NCI-H1048 (cell line): Measurements from ENCODE around the gene MACROD2.
"Not testable (repeated sequence)": the region's sequence is repeated elsewhere in the genome, so short reads cannot be mapped to it uniquely, and the experiment has no call there.

Source experiments
- DNase-seq: peaks from one replicate; lab custom pipeline; 2025; lab: John Stamatoyannopoulos, UW

MACROD2 gene

DNA sequence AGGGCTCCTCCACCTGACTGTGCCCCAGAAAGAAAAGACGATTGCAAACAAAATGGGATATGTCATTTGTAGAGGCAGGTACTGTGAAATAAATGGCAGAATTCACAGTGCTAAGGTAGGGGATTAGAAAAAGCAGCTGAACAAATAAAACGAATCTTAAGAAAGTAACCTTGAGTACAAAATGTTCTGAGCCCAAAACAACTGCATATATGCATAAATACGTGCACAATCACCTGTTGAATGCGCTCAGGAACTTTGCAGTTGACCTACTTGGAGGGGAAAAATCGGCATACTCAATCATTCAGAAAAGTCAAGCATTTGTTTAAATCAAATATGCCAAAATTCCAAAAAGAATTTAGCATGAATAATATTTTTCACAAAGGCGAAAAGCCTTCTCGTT lies 1114.2 kb downstream of the MACROD2 start:
- DNase-seq: no peak

- DNase-seq: no peak
Measured at GRCh38 chr20:15111654-15112053, 1116.3 kb downstream of the MACROD2 start.

- DNase-seq: no peak
Measured at GRCh38 chr20:15113144-15113773, 1117.9 kb downstream of the MACROD2 start.

GRCh38 chr20:15119852-15120487 lies 1124.7 kb downstream of the MACROD2 start:
- DNase-seq: no peak

GRCh38 chr20:15122613-15123012 lies 1127.3 kb downstream of the MACROD2 start:
- DNase-seq: no peak

DNA sequence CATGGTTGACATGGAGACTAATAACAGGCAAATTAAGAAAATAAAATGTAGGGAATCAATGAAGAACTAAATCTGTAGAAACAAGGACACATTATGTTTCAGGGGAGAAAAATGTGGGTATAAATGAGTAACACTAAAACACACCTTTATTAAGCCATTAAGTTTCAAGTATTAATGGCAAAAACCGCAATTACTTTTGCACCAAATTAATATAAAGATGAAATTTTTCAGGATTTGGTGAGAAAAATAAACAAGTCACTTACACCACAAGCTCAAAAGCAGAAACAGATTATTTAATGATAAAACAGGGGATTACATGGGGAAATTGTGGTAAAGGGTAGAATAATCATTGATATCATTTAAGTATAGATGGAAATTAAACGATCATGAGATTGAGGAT lies 1135.9 kb downstream of the MACROD2 start:
- DNase-seq: no peak

DNA sequence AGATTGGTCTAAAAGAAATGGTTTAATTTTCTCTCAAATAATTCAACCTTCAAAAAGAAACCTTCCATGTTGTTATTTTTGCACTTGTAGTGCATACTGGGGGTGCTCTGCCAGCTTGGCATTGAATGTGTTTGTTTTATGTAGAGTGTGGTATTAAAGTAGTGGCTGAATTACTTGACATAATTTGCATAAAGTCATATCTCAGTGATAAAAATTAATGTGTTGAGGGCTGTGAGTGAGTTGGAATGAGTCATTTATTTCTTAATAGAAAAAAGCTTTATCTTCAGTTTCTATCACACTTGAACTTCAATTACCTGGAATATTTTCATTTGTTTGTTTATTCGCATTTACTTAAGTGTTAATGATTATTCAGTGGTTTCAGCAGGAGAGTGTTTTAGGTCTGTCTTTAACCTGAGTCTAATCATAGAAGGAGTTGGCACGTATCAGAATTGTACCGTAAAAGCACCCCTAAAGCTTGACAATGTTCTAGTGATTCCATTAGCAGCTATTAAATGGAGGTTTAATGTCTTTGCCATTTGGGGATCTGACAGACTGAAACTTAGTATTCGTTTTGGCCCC lies 1143.3 kb downstream of the MACROD2 start:
- no peak for DNase-seq

- DNase-seq: no peak
Measured at GRCh38 chr20:15139522-15139921, 1144.2 kb downstream of the MACROD2 start.

- no peak for DNase-seq
Measured at GRCh38 chr20:15140286-15140685, 1145.0 kb downstream of the MACROD2 start.

GRCh38 chr20:15140940-15141339 lies 1145.6 kb downstream of the MACROD2 start:
- not testable (repeated sequence) for DNase-seq

DNA sequence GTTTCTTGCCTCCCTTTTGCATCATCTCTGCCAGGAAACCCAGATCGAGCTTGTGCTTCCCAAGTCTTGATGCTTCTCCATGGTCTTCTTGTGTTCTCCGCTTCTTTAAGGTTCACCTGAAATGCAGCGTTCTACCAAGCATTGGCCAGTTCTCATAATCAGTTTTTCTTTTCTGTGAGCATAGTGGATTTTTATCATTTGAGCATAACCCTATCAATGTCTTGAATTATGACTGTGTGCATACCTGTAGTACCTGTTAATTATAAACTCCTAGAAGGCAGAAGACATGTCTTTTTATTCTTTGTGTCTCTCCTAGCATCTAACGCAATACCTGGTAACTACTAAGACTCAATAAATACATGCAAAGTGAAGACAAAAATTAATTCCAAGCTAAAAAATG lies 1146.5 kb downstream of the MACROD2 start:
- no peak for DNase-seq

DNA sequence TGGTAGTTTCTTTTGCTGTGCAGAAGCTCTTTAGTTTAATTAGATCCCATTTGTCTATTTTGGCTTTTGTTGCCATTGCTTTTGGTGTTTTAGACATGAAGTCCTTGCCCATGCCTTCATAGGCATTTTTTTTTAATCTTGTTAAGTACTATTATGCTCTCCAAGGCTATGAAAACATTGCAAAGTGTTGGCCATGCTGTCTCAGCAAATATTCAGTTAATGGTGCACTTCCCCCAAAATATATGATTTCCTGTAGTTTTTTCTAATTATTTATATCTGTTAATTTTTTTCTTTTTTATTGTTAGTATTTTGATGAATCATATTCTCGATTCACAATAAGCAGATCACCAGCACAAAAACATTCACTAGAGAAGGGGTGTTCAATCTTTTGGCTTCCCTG lies 1148.2 kb downstream of the MACROD2 start:
- no peak for DNase-seq

GRCh38 chr20:15144916-15145315 lies 1149.6 kb downstream of the MACROD2 start:
- DNase-seq: no peak

DNA sequence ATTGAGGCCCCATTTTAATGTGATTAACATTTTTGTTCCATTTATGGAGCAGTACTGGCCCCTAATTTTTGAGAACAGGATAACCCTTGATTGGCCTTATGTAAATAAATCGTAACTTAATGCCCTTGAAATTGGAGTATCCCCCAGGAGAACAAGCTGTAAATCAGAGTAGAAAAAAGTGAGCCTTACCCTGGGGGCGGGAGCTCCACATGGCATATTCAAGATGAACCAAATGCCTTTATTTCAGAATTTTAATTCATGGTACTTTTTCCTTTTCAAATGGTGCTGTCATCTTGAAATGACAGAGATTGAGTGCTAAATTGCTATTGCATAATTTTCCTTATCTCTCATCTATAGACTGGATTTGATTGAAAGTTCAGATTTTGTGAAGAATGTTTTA lies 1151.6 kb downstream of the MACROD2 start:
- no peak for DNase-seq

DNA sequence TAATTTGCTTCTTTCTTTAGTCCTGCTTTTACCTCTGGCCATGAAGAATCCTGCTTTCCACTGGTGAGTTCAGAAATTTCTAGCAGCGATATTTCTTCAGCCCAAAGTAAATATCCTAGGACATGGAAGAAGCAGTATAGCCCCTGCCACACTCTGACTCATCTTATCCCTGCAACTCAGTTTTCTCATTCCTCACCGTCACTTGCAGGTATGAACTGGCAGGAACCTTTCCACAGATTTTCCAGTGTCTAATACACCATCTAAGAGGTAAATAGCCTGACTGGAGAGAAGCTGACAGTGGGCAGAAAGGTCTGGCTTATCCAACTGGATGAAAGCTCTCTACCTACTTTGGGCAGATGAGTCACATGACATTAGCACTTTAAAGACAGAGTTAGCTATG lies 1158.8 kb downstream of the MACROD2 start:
- DNase-seq: no peak

GRCh38 chr20:15155848-15156401 lies 1160.6 kb downstream of the MACROD2 start:
- no peak for DNase-seq

DNA sequence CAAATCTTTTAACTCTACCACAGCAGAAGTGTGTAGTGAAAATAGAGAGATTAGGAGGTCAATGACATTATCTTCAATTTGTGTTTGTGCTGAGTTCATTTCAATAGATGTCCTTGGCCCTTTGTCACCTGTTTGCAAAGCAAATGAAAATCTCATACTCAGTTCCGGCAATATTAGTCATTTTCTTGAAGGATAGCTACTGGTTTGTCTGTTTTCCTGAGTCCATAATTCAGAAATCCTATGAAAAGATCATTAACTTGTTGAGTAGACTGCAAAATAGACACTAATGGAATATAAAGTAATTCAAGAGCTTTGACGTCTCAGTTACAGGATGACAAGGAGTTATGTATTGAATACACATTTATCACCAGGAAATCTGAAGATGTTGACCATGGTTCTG lies 1163.2 kb downstream of the MACROD2 start:
- DNase-seq: no peak

- no peak for DNase-seq
Measured at GRCh38 chr20:15162079-15162647, 1166.8 kb downstream of the MACROD2 start.

- no peak for DNase-seq
Measured at GRCh38 chr20:15163632-15164031, 1168.3 kb downstream of the MACROD2 start.

DNA sequence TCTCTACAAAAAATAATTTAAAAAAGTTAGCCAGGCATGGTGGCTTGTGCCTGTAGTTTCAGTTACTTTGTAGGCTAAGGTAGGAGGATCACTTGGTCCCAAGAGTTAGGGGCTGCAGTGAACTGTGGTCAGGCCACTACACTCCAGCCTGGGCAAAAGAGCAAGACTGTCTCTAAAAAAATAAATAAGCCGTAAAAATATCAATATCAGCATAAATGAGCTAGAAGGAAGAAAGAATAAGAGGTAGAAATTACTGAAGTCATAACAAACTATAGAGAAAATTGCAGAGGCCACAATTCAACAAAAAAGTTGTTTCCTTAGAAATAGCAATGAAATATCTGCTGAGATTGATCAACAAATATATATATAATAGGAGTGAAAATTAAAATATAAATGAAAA lies 1169.4 kb downstream of the MACROD2 start:
- DNase-seq: no peak

DNA sequence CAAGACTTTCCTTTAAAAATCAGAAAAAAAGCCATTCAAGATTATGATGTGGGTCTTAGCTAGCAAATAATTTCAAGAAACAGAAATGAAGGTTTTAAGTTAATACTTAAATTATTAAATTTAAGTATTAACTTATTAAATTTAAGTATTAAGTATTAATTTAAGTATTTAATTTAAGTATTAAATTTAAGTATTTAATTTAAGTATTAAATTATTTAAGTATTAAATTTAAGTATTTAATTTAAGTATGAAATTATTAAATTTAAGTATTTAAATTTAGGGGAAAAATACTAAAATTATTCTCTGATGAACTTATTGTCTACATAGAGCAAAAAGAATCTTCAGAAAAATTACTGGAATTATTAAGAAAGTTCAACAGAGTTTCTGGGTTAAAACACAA lies 1171.4 kb downstream of the MACROD2 start:
- no peak for DNase-seq

GRCh38 chr20:15171016-15171415 lies 1175.7 kb downstream of the MACROD2 start:
- no peak for DNase-seq

GRCh38 chr20:15176929-15177328 lies 1181.6 kb downstream of the MACROD2 start:
- DNase-seq: no peak
